IPS DF 6.9 (cell line): ENCODE data around the gene APOA1.

Source experiments
- DNase-seq: peaks from one replicate; pipeline ENCODE4 v3.0.0-alpha.2; 2013; ENCODE audit warnings: low read depth, low spot score
- H3K27ac ChIP-seq: one replicate; pipeline ENCODE4 v1.5.1; 2013; ENCODE audit warnings: low read length, control low read depth
- H3K27me3 ChIP-seq: 2 replicates; pipeline ENCODE4 v1.6.1; 2013; ENCODE audit warnings: mild to moderate bottlenecking, low read length; ENCODE audit not compliant: control insufficient read depth, insufficient read depth
- H3K36me3 ChIP-seq: 2 replicates; pipeline ENCODE4 v1.6.1; 2013; ENCODE audit warnings: low read length; ENCODE audit not compliant: control insufficient read depth, insufficient read depth
- H3K4me1 ChIP-seq: 2 replicates; pipeline ENCODE4 v1.6.1; 2013; ENCODE audit warnings: low read length; ENCODE audit not compliant: control insufficient read depth, insufficient read depth
- H3K4me3 ChIP-seq: 2 replicates; pipeline ENCODE4 v1.5.1; 2013; ENCODE audit warnings: mild to moderate bottlenecking, low read length
- H3K9me3 ChIP-seq: 2 replicates; pipeline ENCODE4 v1.6.1; 2013; ENCODE audit warnings: low read length, inconsistent platforms; ENCODE audit not compliant: control insufficient read depth, insufficient read depth
- WGBS: extraction: QIAGEN DNeasy Blood & Tissue Kit; methylation state at CpG from one replicate; pipeline ENCODE4 v1.1.7; 2013; ENCODE audit warnings: mixed read lengths, missing lambda C conversion rate; ENCODE audit not compliant: insufficient read length, insufficient coverage; 5-methylcytosine and 5-hydroxymethylcytosine counted together

APOA1 gene

DNA sequence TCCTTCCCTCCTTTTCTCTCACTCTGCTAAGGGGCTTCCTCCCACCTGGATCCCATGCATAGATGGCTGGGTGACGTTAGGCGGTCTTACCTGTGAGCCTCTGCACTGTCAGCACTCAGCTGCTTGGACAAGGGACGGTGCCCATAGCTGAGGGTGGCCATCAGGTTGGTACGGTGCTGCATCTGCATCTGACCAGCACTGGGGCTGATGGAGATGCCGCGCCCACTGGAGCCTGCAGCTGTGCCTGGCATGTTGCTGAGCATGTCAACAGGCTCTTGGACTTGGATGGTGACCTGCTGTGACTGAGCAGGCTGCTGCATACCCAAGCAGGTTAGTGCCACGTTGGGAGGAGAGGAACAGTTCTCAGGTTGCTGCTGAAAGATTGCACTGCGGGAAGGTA, 21.8 kb upstream of the APOA1 start:
- no peak overlapping the region for H3K4me3 ChIP-seq
- no peak for DNase-seq
- WGBS: no CpG with 5 or more reads among the region's 8 CpGs
- H3K4me1 ChIP-seq: no peaks in the 10 kb centered on the region
- no peaks in the 10 kb centered on the region for H3K9me3 ChIP-seq
- H3K27me3 ChIP-seq: no peaks in the 10 kb centered on the region
- H3K36me3 ChIP-seq: peaks cover 16% of the 10 kb centered on the region; the same call in 1 of the 2 replicates
- no peak overlapping the region for H3K27ac ChIP-seq

DNA sequence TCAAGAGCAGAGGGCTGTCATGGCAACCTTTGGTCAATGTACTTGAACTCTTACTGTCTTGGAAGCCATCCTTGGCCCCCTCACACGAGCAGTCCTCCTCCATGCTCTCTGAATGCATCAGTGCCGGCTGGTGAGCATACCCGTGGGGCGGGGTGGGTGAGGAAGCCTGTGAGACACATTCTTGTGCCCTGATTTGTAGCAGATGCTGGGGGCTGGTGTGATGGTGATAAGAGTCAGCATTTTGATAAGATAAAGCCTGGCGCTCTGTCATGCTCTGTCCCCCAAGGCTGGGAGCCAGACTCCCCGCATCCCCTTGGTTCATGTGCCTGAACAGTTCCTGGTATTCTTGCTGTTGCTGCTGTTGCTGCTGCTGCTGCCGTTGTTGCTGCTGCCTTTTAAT, 20.5 kb upstream of the APOA1 start:
- no CpG with 5 or more reads among the region's 7 CpGs for WGBS
- Histone ChIP-seq H3K4me1 (no peaks in the 10 kb centered on the region), H3K9me3 (no peaks in the 10 kb centered on the region), H3K27ac (no peak overlapping the region), H3K36me3 (peaks cover 16% of the 10 kb centered on the region; the same call in 1 of the 2 replicates), H3K4me3 (no peak overlapping the region), H3K27me3 (no peaks in the 10 kb centered on the region)
- no peak for DNase-seq

DNA sequence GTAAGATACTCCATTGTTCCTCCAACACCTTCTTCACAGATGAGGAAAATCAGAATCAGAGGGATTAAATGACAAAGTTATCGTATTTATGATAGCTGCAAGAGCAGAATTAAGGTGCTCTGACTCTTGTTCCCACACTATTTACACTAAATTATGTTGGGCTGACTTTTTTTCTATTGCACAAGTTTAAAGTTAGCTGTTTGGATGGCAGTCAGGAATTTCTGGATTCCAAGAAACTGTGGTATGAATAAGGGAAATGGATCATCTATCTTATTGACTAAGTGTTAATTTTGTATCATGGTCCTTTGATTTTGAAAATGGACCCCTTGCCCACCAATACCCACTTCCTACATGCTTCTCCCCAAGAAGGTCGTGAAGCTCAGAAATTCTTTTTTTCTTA, 19.9 kb upstream of the APOA1 start:
- WGBS: no CpG with 5 or more reads among the region's 2 CpGs
- Histone ChIP-seq H3K9me3 (no peaks in the 10 kb centered on the region), H3K27ac (no peak overlapping the region), H3K4me1 (no peaks in the 10 kb centered on the region), H3K36me3 (peaks cover 16% of the 10 kb centered on the region; the same call in 1 of the 2 replicates), H3K27me3 (no peaks in the 10 kb centered on the region), H3K4me3 (no peak overlapping the region)
- no peak for DNase-seq

DNA sequence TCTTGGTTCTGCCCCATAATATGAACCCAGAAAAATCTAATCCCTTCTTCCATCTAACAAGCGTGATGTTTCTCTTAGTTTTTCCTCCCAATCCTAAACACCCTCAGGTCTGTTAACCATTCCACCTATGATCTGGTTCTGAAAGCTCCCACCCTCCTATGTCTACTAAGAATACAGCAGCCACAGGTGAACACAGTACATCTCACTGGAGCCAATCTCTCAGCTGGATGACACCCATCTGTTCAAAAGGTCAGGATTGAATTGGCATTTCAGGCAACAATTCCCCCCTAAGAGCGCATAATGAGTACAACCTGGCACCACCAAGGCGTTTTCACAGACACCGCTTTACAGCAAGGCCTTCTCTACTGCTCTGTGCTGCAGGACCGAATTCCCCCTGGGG, 19.0 kb upstream of the APOA1 start:
- WGBS: no CpG with 5 or more reads among the region's 5 CpGs
- peaks cover 16% of the 10 kb centered on the region; the same call in 1 of the 2 replicates for H3K36me3 ChIP-seq
- no peak for DNase-seq
- H3K27ac ChIP-seq: no peak overlapping the region
- no peak overlapping the region for H3K4me3 ChIP-seq
- no peaks in the 10 kb centered on the region for H3K27me3 ChIP-seq
- H3K4me1 ChIP-seq: no peaks in the 10 kb centered on the region
- no peaks in the 10 kb centered on the region for H3K9me3 ChIP-seq

DNA sequence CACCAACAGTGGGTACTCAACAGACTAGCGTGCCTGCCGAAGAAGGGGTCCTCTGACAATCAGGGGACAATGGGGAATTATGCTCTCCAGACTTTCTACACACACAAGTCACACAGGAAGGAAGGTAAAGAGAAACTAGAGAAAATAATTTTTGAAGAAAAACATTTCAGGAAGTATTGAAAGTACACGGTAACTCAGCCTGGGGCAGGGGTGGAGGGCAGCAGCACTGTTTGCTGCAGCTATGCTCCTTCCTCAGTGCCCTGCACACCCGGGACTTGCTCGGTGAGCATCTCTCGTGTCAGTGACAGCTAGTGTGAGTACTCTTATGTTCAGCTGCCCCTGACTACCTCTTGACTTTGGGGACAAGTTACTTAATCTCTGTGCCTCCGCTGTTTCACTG, 18.0 kb upstream of the APOA1 start:
- WGBS: no CpG with 5 or more reads among the region's 7 CpGs
- no peak for DNase-seq
- no peaks in the 10 kb centered on the region for H3K9me3 ChIP-seq
- H3K36me3 ChIP-seq: peaks cover 13% of the 10 kb centered on the region; the same call in 1 of the 2 replicates
- no peaks in the 10 kb centered on the region for H3K4me1 ChIP-seq
- H3K27ac ChIP-seq: no peak overlapping the region
- no peak overlapping the region for H3K4me3 ChIP-seq
- no peaks in the 10 kb centered on the region for H3K27me3 ChIP-seq

DNA sequence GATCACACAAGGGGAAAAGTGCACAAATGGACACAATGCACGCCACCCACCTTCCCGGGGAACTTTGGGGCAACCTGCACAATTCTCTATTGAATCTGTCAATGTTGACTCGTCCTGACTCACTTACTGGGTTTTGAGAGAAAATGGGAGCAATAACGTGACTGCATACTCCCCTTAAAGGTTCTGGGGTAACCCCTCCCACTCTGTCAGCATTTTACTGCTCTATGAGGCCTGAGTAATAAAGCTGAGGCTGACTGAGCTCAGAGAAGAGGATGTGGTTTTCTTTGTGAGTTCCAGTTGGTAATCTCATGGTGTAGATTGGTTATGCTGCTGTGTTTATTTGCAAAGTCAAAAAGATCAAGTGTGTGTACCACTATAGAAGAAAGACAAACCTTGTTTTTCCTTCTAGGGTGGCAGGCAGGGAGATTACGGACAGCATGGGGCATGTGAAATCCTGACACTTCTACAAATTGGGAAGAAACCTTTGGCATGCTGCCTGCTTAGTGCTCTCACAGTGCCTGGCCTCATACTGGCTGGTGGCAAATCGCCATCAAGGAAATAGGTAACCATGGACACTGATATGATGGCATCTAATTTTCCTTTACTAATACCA, 16.1 kb upstream of the APOA1 start:
- H3K9me3 ChIP-seq: no peaks in the 10 kb centered on the region
- H3K4me1 ChIP-seq: no peaks in the 10 kb centered on the region
- peaks cover 7% of the 10 kb centered on the region; the same call in 1 of the 2 replicates for H3K36me3 ChIP-seq
- no peak for DNase-seq
- no peak overlapping the region for H3K4me3 ChIP-seq
- WGBS: no CpG with 5 or more reads among the region's 6 CpGs
- no peak overlapping the region for H3K27ac ChIP-seq
- H3K27me3 ChIP-seq: no peaks in the 10 kb centered on the region

DNA sequence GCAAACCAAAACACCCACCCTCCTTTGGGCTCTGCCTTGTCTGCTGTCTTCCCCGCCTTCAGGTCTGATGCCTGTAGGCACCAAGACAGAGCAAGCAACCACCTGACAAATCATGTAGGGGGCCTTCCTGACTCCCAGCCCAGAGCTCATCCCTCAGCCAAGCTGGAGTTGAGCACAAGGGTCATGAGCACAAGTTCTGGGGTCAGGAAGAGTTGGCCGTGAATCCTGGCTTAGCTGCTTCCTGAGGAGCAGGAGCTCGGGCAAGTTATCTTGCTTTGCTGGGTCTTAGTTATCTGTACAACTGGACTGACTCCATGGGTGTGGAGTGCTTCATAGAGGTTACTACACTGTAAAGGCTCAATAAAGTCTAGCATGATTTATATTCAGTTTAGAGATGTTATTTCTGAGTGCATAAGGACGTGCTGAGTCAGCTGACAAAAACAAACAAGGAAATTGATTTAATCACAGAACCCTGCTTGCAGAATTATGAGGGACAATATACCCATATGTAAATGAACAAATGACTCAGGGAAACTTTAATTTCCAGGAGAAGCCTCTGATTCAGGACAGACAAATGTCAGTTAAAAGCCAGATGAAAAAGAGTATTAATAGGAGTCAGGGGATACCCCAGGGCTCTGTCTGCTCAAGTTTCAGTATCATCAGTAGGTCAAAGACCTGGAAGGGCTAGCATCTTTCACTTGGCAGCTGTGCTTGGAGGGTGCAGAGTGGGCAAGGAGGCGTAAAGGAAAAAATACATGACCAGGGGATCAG, 15.0 kb upstream of the APOA1 start:
- no peaks in the 10 kb centered on the region for H3K9me3 ChIP-seq
- DNase-seq: no peak
- no peak overlapping the region for H3K4me3 ChIP-seq
- H3K36me3 ChIP-seq: peaks cover 4% of the 10 kb centered on the region
- no peak overlapping the region for H3K27ac ChIP-seq
- no peaks in the 10 kb centered on the region for H3K27me3 ChIP-seq
- no peaks in the 10 kb centered on the region for H3K4me1 ChIP-seq
- no CpG with 5 or more reads among the region's 5 CpGs for WGBS

DNA sequence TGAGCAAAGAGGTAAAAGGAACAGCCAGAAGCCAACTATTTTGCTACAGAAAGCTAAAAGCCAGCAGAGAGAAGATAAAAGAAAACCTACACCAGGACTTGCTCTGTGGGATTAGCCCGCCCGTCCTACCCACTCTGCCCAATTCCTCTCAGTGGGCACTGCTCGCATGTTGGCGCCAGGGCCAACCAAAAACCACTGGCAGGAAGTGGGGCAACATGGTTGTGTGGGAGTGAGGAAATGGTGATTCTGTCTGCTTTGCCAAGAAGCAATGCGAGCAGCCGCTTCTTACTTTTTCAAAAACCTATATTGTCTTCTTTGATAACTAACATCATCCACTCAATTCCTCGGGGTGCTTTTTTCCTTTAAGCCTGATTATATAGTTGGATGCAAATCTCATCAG, 14.2 kb upstream of the APOA1 start:
- H3K27ac ChIP-seq: no peak overlapping the region
- no peaks in the 10 kb centered on the region for H3K27me3 ChIP-seq
- no CpG with 5 or more reads among the region's 7 CpGs for WGBS
- DNase-seq: no peak
- H3K36me3 ChIP-seq: peaks cover 11% of the 10 kb centered on the region
- no peaks in the 10 kb centered on the region for H3K9me3 ChIP-seq
- H3K4me1 ChIP-seq: no peaks in the 10 kb centered on the region
- no peak overlapping the region for H3K4me3 ChIP-seq

DNA sequence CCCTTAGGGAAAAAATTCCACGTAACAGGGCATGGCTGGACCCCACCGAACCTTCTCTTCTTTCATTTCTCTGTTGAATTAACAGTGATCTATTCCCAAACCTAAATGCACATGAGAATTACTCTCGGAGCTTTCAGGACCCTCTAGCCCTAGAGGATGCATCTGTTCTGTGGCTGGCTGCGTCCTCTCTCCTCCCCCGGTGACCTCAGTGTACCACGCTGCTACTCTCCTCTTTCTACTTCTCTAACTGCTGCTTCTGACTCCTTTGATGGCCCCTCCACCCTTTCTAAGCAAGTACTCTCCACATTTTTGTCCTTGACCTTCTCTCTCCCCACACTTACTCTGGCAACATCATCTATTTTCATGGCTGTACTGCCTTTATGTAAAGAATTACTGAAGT, 12.1 kb upstream of the APOA1 start:
- Histone ChIP-seq H3K4me1 (no peaks in the 10 kb centered on the region), H3K27me3 (no peaks in the 10 kb centered on the region), H3K27ac (no peak overlapping the region), H3K9me3 (no peaks in the 10 kb centered on the region), H3K4me3 (no peak overlapping the region), H3K36me3 (peaks cover 19% of the 10 kb centered on the region)
- DNase-seq: no peak
- WGBS: no CpG with 5 or more reads among the region's 6 CpGs

DNA sequence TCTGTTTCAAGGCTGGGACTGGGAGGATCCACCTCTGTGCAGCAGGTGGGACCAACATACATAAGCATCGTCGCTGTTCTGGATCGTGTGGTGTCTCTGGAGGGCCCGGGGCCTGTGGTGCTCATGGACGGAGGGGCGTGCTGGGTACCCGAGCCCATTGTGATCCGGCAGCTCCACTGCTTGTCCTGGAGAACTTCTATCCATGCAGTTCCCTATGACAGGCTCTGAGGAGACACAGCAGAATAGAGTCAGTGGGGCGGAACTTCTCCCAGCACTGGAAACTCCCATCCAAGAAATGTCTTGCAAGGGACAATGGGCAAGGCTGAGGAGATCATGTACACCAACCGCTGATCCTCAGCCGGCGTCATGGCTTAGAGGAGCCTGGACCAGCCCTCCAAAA, 11.6 kb upstream of the APOA1 start:
- H3K4me1 ChIP-seq: no peaks in the 10 kb centered on the region
- no CpG with 5 or more reads among the region's 12 CpGs for WGBS
- DNase-seq: no peak

DNA sequence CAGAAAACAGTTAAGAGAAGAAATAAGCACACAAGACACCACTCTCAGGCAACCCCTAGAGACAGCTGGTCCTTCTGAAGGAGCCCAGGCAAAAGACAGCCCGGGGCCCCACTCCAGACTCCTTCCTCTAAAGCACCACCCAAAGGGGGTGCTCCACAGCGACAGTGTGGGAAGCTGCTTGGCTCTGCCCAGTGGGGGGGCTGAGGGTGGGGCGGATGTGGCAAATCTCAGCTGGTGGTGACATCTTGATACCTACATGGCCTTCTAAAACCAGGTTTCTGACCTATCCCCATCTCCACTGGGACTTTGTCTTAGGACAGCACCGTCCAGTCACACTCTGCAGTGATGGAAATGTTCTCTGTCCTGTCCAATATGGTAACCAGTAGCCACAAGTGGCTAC, 10.2 kb upstream of the APOA1 start:
- no peaks in the 10 kb centered on the region for H3K27me3 ChIP-seq
- H3K4me1 ChIP-seq: no peaks in the 10 kb centered on the region
- H3K36me3 ChIP-seq: peaks cover 19% of the 10 kb centered on the region
- no peaks in the 10 kb centered on the region for H3K9me3 ChIP-seq
- no peak overlapping the region for H3K4me3 ChIP-seq
- WGBS: no CpG with 5 or more reads among the region's 4 CpGs
- DNase-seq: no peak
- H3K27ac ChIP-seq: no peak overlapping the region

More for the DNA sequence above, 11.6 kb upstream of the APOA1 start:
- no peak overlapping the region for H3K27ac ChIP-seq
- no peaks in the 10 kb centered on the region for H3K9me3 ChIP-seq
- H3K27me3 ChIP-seq: no peaks in the 10 kb centered on the region
- no peak overlapping the region for H3K4me3 ChIP-seq
- peaks cover 19% of the 10 kb centered on the region for H3K36me3 ChIP-seq
